ENCODE results near the gene XPR1.

Gene XPR1

DNA sequence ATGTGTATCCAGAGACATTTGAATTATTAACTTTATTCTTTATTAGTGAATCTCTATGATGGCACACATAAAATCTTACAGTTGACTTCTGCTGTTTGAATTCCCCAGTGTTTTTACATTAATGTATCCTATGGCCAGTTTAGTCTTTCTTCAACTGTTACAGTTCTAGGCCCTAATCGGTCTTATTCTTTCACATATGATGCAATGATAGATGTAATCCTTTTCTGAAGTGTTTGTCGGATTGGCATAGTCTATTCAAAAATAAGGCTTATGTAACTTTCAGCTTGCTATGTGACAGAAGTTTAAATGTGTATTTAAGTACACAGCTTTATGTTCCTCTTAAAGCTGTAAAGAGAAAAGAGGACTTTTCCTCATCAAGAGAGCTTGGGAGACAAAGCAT lies 254.5 kb downstream of the XPR1 start:
- no peak for TF ChIP-seq ZBTB7A (IDR thresholded peaks at IDR 0.05; ENCODE audit: low read depth)
- TF ChIP-seq EP300 (IDR thresholded peaks at IDR 0.05; ENCODE audit: borderline replicate concordance), result no peak

DNA sequence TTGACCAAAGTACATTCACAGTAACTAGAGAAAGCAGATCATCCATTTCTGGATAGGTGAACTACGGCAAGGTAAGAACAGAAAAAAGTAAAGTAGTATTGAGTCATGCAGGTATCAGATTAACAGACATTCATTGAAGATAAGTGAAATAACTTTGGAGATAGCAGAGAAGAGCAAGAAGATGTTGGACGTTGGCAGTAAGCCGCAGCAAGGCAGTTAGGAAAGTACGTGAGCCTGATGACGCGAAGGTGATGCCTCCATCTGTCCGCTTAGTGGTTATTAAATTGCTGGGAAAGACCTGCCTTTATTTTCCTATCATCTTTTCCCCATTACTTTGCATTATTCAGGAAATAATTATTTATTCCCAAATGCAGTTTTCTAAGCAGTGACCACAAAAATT lies 256.0 kb downstream of the XPR1 start:
- TF ChIP-seq, protein P1, sequence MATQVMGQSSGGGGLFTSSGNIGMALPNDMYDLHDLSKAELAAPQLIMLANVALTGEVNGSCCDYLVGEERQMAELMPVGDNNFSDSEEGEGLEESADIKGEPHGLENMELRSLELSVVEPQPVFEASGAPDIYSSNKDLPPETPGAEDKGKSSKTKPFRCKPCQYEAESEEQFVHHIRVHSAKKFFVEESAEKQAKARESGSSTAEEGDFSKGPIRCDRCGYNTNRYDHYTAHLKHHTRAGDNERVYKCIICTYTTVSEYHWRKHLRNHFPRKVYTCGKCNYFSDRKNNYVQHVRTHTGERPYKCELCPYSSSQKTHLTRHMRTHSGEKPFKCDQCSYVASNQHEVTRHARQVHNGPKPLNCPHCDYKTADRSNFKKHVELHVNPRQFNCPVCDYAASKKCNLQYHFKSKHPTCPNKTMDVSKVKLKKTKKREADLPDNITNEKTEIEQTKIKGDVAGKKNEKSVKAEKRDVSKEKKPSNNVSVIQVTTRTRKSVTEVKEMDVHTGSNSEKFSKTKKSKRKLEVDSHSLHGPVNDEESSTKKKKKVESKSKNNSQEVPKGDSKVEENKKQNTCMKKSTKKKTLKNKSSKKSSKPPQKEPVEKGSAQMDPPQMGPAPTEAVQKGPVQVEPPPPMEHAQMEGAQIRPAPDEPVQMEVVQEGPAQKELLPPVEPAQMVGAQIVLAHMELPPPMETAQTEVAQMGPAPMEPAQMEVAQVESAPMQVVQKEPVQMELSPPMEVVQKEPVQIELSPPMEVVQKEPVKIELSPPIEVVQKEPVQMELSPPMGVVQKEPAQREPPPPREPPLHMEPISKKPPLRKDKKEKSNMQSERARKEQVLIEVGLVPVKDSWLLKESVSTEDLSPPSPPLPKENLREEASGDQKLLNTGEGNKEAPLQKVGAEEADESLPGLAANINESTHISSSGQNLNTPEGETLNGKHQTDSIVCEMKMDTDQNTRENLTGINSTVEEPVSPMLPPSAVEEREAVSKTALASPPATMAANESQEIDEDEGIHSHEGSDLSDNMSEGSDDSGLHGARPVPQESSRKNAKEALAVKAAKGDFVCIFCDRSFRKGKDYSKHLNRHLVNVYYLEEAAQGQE (IDR thresholded peaks at IDR 0.05; ENCODE audit: low read depth), result no peak
- TF ChIP-seq, protein P2, sequence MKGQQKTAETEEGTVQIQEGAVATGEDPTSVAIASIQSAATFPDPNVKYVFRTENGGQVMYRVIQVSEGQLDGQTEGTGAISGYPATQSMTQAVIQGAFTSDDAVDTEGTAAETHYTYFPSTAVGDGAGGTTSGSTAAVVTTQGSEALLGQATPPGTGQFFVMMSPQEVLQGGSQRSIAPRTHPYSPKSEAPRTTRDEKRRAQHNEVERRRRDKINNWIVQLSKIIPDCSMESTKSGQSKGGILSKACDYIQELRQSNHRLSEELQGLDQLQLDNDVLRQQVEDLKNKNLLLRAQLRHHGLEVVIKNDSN (IDR thresholded peaks at IDR 0.05), result no peak
- TF ChIP-seq TEAD4 (IDR thresholded peaks at IDR 0.05), result no peak
- TF ChIP-seq NFIC (IDR thresholded peaks at IDR 0.05), result no peak
- no peak for TF ChIP-seq TAF1 (IDR thresholded peaks at IDR 0.05; ENCODE audit: low read depth)
- TF ChIP-seq YY1 (IDR thresholded peaks at IDR 0.05; ENCODE audit: low read depth), result no peak
- no peak for TF ChIP-seq CEBPB (IDR thresholded peaks at IDR 0.05)
- TF ChIP-seq RAD21 (IDR thresholded peaks at IDR 0.05; ENCODE audit: low read depth), result no peak
- no peak for TF ChIP-seq EGR1 (IDR thresholded peaks at IDR 0.05)
- TF ChIP-seq, protein P3, sequence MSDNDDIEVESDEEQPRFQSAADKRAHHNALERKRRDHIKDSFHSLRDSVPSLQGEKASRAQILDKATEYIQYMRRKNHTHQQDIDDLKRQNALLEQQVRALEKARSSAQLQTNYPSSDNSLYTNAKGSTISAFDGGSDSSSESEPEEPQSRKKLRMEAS (IDR thresholded peaks at IDR 0.05), result no peak
- no peak for TF ChIP-seq ZBTB7A (IDR thresholded peaks at IDR 0.05; ENCODE audit: low read depth)
- no peak for TF ChIP-seq FOXM1 (IDR thresholded peaks at IDR 0.05; ENCODE audit: borderline replicate concordance, low read depth)
- TF ChIP-seq CREB1 (IDR thresholded peaks at IDR 0.05; ENCODE audit: low read depth), result no peak

GRCh38 chr1:180888870-180889269 lies 257.0 kb downstream of the XPR1 start:
- TF ChIP-seq TAF1 (IDR thresholded peaks at IDR 0.05; ENCODE audit: low read depth), result no peak
- no peak for TF ChIP-seq NFIC (IDR thresholded peaks at IDR 0.05)
- TF ChIP-seq EP300 (IDR thresholded peaks at IDR 0.05; ENCODE audit: borderline replicate concordance), result no peak
- TF ChIP-seq CEBPB (IDR thresholded peaks at IDR 0.05), result no peak
- no peak for TF ChIP-seq RAD21 (IDR thresholded peaks at IDR 0.05; ENCODE audit: low read depth)

- TF ChIP-seq NFIC (IDR thresholded peaks at IDR 0.05) (no peak), YY1 (IDR thresholded peaks at IDR 0.05; ENCODE audit: low read depth) (no peak), ZBTB7A (IDR thresholded peaks at IDR 0.05; ENCODE audit: low read depth) (no peak), EP300 (IDR thresholded peaks at IDR 0.05; ENCODE audit: borderline replicate concordance) (no peak), CREB1 (IDR thresholded peaks at IDR 0.05; ENCODE audit: low read depth) (no peak), EGR1 (IDR thresholded peaks at IDR 0.05) (no peak), TEAD4 (IDR thresholded peaks at IDR 0.05) (no peak), CEBPB (IDR thresholded peaks at IDR 0.05) (no peak), FOXM1 (IDR thresholded peaks at IDR 0.05; ENCODE audit: borderline replicate concordance, low read depth) (no peak), RAD21 (IDR thresholded peaks at IDR 0.05; ENCODE audit: low read depth) (no peak), TCF12 (IDR thresholded peaks at IDR 0.05; ENCODE audit: low read depth) (no peak), TAF1 (IDR thresholded peaks at IDR 0.05; ENCODE audit: low read depth) (no peak)
- TF ChIP-seq, protein P3 (IDR thresholded peaks at IDR 0.05), result no peak
- TF ChIP-seq, protein P1 (IDR thresholded peaks at IDR 0.05; ENCODE audit: low read depth), result no peak
- TF ChIP-seq, protein P2 (IDR thresholded peaks at IDR 0.05), result no peak
These were observed 257.5 kb downstream of the XPR1 start for GRCh38 chr1:180889325-180889724.

DNA sequence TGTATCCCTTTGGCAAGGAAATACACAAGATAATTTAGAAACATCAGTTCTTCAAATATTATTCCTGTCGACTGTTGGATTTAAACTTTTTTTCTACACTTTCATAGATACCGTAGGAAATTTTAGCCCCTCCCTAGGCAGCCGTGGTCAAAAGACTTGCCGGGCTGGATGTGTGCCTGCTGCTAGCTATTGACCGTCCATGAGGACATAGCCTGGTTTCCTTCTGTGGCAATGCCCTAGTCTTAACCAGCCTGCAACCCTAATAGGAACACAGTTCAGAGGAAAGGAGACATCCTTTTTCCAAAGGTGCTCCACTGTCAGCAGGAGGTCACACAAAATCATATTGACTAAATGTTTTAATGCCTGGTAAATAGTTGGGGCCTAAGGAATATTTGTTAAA lies 260.4 kb downstream of the XPR1 start:
- TF ChIP-seq, protein P1 (IDR thresholded peaks at IDR 0.05; ENCODE audit: low read depth), result no peak
- TF ChIP-seq TEAD4 (IDR thresholded peaks at IDR 0.05) (no peak), NFIC (IDR thresholded peaks at IDR 0.05) (no peak), EGR1 (IDR thresholded peaks at IDR 0.05) (no peak), ZBTB7A (IDR thresholded peaks at IDR 0.05; ENCODE audit: low read depth) (no peak), RAD21 (IDR thresholded peaks at IDR 0.05; ENCODE audit: low read depth) (no peak), FOXM1 (IDR thresholded peaks at IDR 0.05; ENCODE audit: borderline replicate concordance, low read depth) (no peak), CEBPB (IDR thresholded peaks at IDR 0.05) (no peak), TCF12 (IDR thresholded peaks at IDR 0.05; ENCODE audit: low read depth) (no peak), EP300 (IDR thresholded peaks at IDR 0.05; ENCODE audit: borderline replicate concordance) (no peak), CREB1 (IDR thresholded peaks at IDR 0.05; ENCODE audit: low read depth) (no peak), YY1 (IDR thresholded peaks at IDR 0.05; ENCODE audit: low read depth) (no peak), TAF1 (IDR thresholded peaks at IDR 0.05; ENCODE audit: low read depth) (no peak)
- TF ChIP-seq, protein P3 (IDR thresholded peaks at IDR 0.05), result no peak
- TF ChIP-seq, protein P2 (IDR thresholded peaks at IDR 0.05), result no peak

Data from Ishikawa (cell line).